ENCODE data around the gene KCNJ16. TPM values are rescaled to one million over a fixed set of nuclear protein-coding genes. Genes with fewer than 3 reads are reported as not detected.

Gene KCNJ16
- total RNA-seq, 1 donor from 2014 or later = 16.6 TPM

GRCh38 chr17:70153210-70153609 lies 78.2 kb downstream of the KCNJ16 start:
- Mint-ChIP-seq H3K4me3 (ENCODE audit: low read depth) (no peak overlapping the region), H3K4me1 (ENCODE audit: low read depth) (no peaks in the 10 kb centered on the region), H3K36me3 (ENCODE audit: insufficient read depth) (no peaks in the 10 kb centered on the region), H3K27ac (no peak overlapping the region), H3K27me3 (no peaks in the 10 kb centered on the region), H3K9me3 (ENCODE audit: low read depth) (no peaks in the 10 kb centered on the region)
- TF ChIP-seq CTCF (IDR thresholded peaks at IDR 0.05; ENCODE audit: unreplicated experiment) = no peak
- DNase-seq (ENCODE audit: low spot score, unreplicated experiment) = no peak

- Mint-ChIP-seq H3K27ac (no peak overlapping the region), H3K4me1 (ENCODE audit: low read depth) (peaks cover 9% of the 10 kb centered on the region), H3K27me3 (no peaks in the 10 kb centered on the region), H3K9me3 (ENCODE audit: low read depth) (no peaks in the 10 kb centered on the region), H3K36me3 (ENCODE audit: insufficient read depth) (no peaks in the 10 kb centered on the region), H3K4me3 (ENCODE audit: low read depth) (no peak overlapping the region)
- TF ChIP-seq CTCF (IDR thresholded peaks at IDR 0.05; ENCODE audit: unreplicated experiment) = no peak
- no peak for DNase-seq (ENCODE audit: low spot score, unreplicated experiment)
Measured at GRCh38 chr17:70157151-70157550, 82.1 kb downstream of the KCNJ16 start.

- no peak overlapping the region for H3K4me3 Mint-ChIP-seq (ENCODE audit: low read depth)
- TF ChIP-seq CTCF (IDR thresholded peaks at IDR 0.05; ENCODE audit: unreplicated experiment) = no peak
- no peaks in the 10 kb centered on the region for H3K9me3 Mint-ChIP-seq (ENCODE audit: low read depth)
- H3K27ac Mint-ChIP-seq = no peak overlapping the region
- no peaks in the 10 kb centered on the region for H3K27me3 Mint-ChIP-seq
- H3K36me3 Mint-ChIP-seq (ENCODE audit: insufficient read depth) = no peaks in the 10 kb centered on the region
- peaks cover 9% of the 10 kb centered on the region for H3K4me1 Mint-ChIP-seq (ENCODE audit: low read depth)
- DNase-seq (ENCODE audit: low spot score, unreplicated experiment) = no peak
Measured at GRCh38 chr17:70158180-70158579, 83.2 kb downstream of the KCNJ16 start.

- H3K27me3 Mint-ChIP-seq = no peaks in the 10 kb centered on the region
- no peak overlapping the region for H3K4me3 Mint-ChIP-seq (ENCODE audit: low read depth)
- no peak overlapping the region for H3K27ac Mint-ChIP-seq
- peaks cover 9% of the 10 kb centered on the region for H3K4me1 Mint-ChIP-seq (ENCODE audit: low read depth)
- no peak for TF ChIP-seq CTCF (IDR thresholded peaks at IDR 0.05; ENCODE audit: unreplicated experiment)
- H3K36me3 Mint-ChIP-seq (ENCODE audit: insufficient read depth) = no peaks in the 10 kb centered on the region
- DNase-seq (ENCODE audit: low spot score, unreplicated experiment) = no peak
- H3K9me3 Mint-ChIP-seq (ENCODE audit: low read depth) = no peaks in the 10 kb centered on the region
Measured at GRCh38 chr17:70158591-70158990, 83.6 kb downstream of the KCNJ16 start.

GRCh38 chr17:70159980-70160379 lies 85.0 kb downstream of the KCNJ16 start:
- no peaks in the 10 kb centered on the region for H3K9me3 Mint-ChIP-seq (ENCODE audit: low read depth)
- no peak overlapping the region for H3K27ac Mint-ChIP-seq
- no peaks in the 10 kb centered on the region for H3K27me3 Mint-ChIP-seq
- no peak overlapping the region for H3K4me3 Mint-ChIP-seq (ENCODE audit: low read depth)
- no peaks in the 10 kb centered on the region for H3K36me3 Mint-ChIP-seq (ENCODE audit: insufficient read depth)
- TF ChIP-seq CTCF (IDR thresholded peaks at IDR 0.05; ENCODE audit: unreplicated experiment) = no peak
- DNase-seq (ENCODE audit: low spot score, unreplicated experiment) = no peak
- H3K4me1 Mint-ChIP-seq (ENCODE audit: low read depth) = peaks cover 9% of the 10 kb centered on the region

Data from progenitor cell of endocrine pancreas (in vitro differentiated cells).